ENCODE results near the gene TIAM2. TPM values are rescaled to one million over a fixed set of nuclear protein-coding genes. Genes with fewer than 3 reads are reported as not detected.

Gene TIAM2
- polyA plus RNA-seq, 4 donors, result 7.8 to 34.4 (median 17.3) TPM

- no peak for DNase-seq
- Histone ChIP-seq H3K27ac (ENCODE audit: low read depth in 1 of 3, low read length in 2 of 3) (no peak overlapping the region), H3K9me3 (ENCODE audit: control insufficient read depth in 2 of 2, insufficient read depth in 1 of 2, low read depth in 1 of 2, low read length in 1 of 2) (no peaks in the 10 kb centered on the region), H3K4me1 (ENCODE audit: control insufficient read depth in 3 of 3, insufficient read depth in 2 of 3, low read depth in 1 of 3, low read length in 2 of 3) (no peaks in the 10 kb centered on the region), H3K27me3 (ENCODE audit: control insufficient read depth in 3 of 3, insufficient read depth in 3 of 3, low read length in 3 of 3) (no peaks in the 10 kb centered on the region), H3K36me3 (ENCODE audit: control insufficient read depth in 3 of 3, insufficient read depth in 2 of 3, low read depth in 1 of 3, low read length in 3 of 3) (peaks cover 3 to 42% (median 16%) of the 10 kb centered on the region in 3 donors), H3K4me3 (ENCODE audit: low read depth in 1 of 3, low read length in 3 of 3) (no peak overlapping the region)
- WGBS, 3 donors, result 90 to 92% (median 91%) methylated on average over 5 of the region's 5 CpGs
- FAIRE-seq, result no peak
Observed at GRCh38 chr6:155259897-155260296, 264.8 kb downstream of the TIAM2 start.

- Histone ChIP-seq H3K27ac (ENCODE audit: low read depth in 1 of 3, low read length in 2 of 3) (no peak overlapping the region), H3K9me3 (ENCODE audit: control insufficient read depth in 2 of 2, insufficient read depth in 1 of 2, low read depth in 1 of 2, low read length in 1 of 2) (no peaks in the 10 kb centered on the region), H3K36me3 (ENCODE audit: control insufficient read depth in 3 of 3, insufficient read depth in 2 of 3, low read depth in 1 of 3, low read length in 3 of 3) (peaks cover 3 to 41% (median 14%) of the 10 kb centered on the region in 3 donors), H3K4me1 (ENCODE audit: control insufficient read depth in 3 of 3, insufficient read depth in 2 of 3, low read depth in 1 of 3, low read length in 2 of 3) (no peaks in the 10 kb centered on the region), H3K4me3 (ENCODE audit: low read depth in 1 of 3, low read length in 3 of 3) (no peak overlapping the region), H3K27me3 (ENCODE audit: control insufficient read depth in 3 of 3, insufficient read depth in 3 of 3, low read length in 3 of 3) (no peaks in the 10 kb centered on the region)
- DNase-seq (no peak), FAIRE-seq (no peak)
- 52 to 69% (median 64%) methylated on average over 3 of the region's 3 CpGs for WGBS, 3 donors
Observed at GRCh38 chr6:155260686-155261085, 265.6 kb downstream of the TIAM2 start.

GRCh38 chr6:155261111-155261900 lies 266.2 kb downstream of the TIAM2 start:
- no peaks in the 10 kb centered on the region for H3K27me3 ChIP-seq (ENCODE audit: control insufficient read depth in 3 of 3, insufficient read depth in 3 of 3, low read length in 3 of 3)
- H3K4me1 ChIP-seq (ENCODE audit: control insufficient read depth in 3 of 3, insufficient read depth in 2 of 3, low read depth in 1 of 3, low read length in 2 of 3), result no peaks in the 10 kb centered on the region
- DNase-seq (no peak), FAIRE-seq (no peak)
- peaks cover 3 to 41% (median 14%) of the 10 kb centered on the region in 3 donors for H3K36me3 ChIP-seq (ENCODE audit: control insufficient read depth in 3 of 3, insufficient read depth in 2 of 3, low read depth in 1 of 3, low read length in 3 of 3)
- no peaks in the 10 kb centered on the region for H3K9me3 ChIP-seq (ENCODE audit: control insufficient read depth in 2 of 2, insufficient read depth in 1 of 2, low read depth in 1 of 2, low read length in 1 of 2)
- no peak overlapping the region for H3K27ac ChIP-seq (ENCODE audit: low read depth in 1 of 3, low read length in 2 of 3)
- no peak overlapping the region for H3K4me3 ChIP-seq (ENCODE audit: low read depth in 1 of 3, low read length in 3 of 3)
- 88 to 94% (median 91%) methylated on average over 11 of the region's 11 CpGs for WGBS, 3 donors

- FAIRE-seq (no peak), DNase-seq (no peak)
- no peak overlapping the region for H3K27ac ChIP-seq (ENCODE audit: low read depth in 1 of 3, low read length in 2 of 3)
- no peaks in the 10 kb centered on the region for H3K4me1 ChIP-seq (ENCODE audit: control insufficient read depth in 3 of 3, insufficient read depth in 2 of 3, low read depth in 1 of 3, low read length in 2 of 3)
- H3K4me3 ChIP-seq (ENCODE audit: low read depth in 1 of 3, low read length in 3 of 3), result no peak overlapping the region
- no peaks in the 10 kb centered on the region for H3K27me3 ChIP-seq (ENCODE audit: control insufficient read depth in 3 of 3, insufficient read depth in 3 of 3, low read length in 3 of 3)
- no peaks in the 10 kb centered on the region for H3K9me3 ChIP-seq (ENCODE audit: control insufficient read depth in 2 of 2, insufficient read depth in 1 of 2, low read depth in 1 of 2, low read length in 1 of 2)
- peaks cover 0 to 37% (median 10%) of the 10 kb centered on the region in 3 donors for H3K36me3 ChIP-seq (ENCODE audit: control insufficient read depth in 3 of 3, insufficient read depth in 2 of 3, low read depth in 1 of 3, low read length in 3 of 3)
- 90 to 97% (median 97%) methylated on average over 4 of the region's 4 CpGs for whole genome bisulfite sequencing, 3 donors
Observed at GRCh38 chr6:155262655-155263054, 267.5 kb downstream of the TIAM2 start.

- FAIRE-seq, result no peak
- no peak for DNase-seq
- H3K36me3 ChIP-seq (ENCODE audit: control insufficient read depth in 3 of 3, insufficient read depth in 2 of 3, low read depth in 1 of 3, low read length in 3 of 3), result peaks cover 0 to 31% (median 5%) of the 10 kb centered on the region in 3 donors
- H3K27ac ChIP-seq (ENCODE audit: low read depth in 1 of 3, low read length in 2 of 3), result no peak within 1 kb of the TSS
- H3K9me3 ChIP-seq (ENCODE audit: control insufficient read depth in 2 of 2, insufficient read depth in 1 of 2, low read depth in 1 of 2, low read length in 1 of 2), result no peaks in the 10 kb centered on the region
- no peaks in the 10 kb centered on the region for H3K27me3 ChIP-seq (ENCODE audit: control insufficient read depth in 3 of 3, insufficient read depth in 3 of 3, low read length in 3 of 3)
- WGBS, 3 donors, result 86 to 90% (median 89%) methylated on average over 10 of the region's 10 CpGs
- H3K4me1 ChIP-seq (ENCODE audit: control insufficient read depth in 3 of 3, insufficient read depth in 2 of 3, low read depth in 1 of 3, low read length in 2 of 3), result no peaks in the 10 kb centered on the region
- no peak within 1 kb of the TSS for H3K4me3 ChIP-seq (ENCODE audit: low read depth in 1 of 3, low read length in 3 of 3)
Observed at GRCh38 chr6:155263373-155264063, 268.4 kb downstream of the TIAM2 start, which contains the start of gene CLDN20. Gene CLDN20, plus strand, starts transcription at chr6:155264013. Its CDS starts 11,707 bp downstream, at chr6:155275720.

- Histone ChIP-seq H3K9me3 (ENCODE audit: control insufficient read depth in 2 of 2, insufficient read depth in 1 of 2, low read depth in 1 of 2, low read length in 1 of 2) (no peaks in the 10 kb centered on the region), H3K4me1 (ENCODE audit: control insufficient read depth in 3 of 3, insufficient read depth in 2 of 3, low read depth in 1 of 3, low read length in 2 of 3) (no peaks in the 10 kb centered on the region), H3K27me3 (ENCODE audit: control insufficient read depth in 3 of 3, insufficient read depth in 3 of 3, low read length in 3 of 3) (no peaks in the 10 kb centered on the region), H3K4me3 (ENCODE audit: low read depth in 1 of 3, low read length in 3 of 3) (no peak overlapping the region), H3K36me3 (ENCODE audit: control insufficient read depth in 3 of 3, insufficient read depth in 2 of 3, low read depth in 1 of 3, low read length in 3 of 3) (peaks cover 0 to 21% (median 3%) of the 10 kb centered on the region in 3 donors), H3K27ac (ENCODE audit: low read depth in 1 of 3, low read length in 2 of 3) (no peak overlapping the region)
- FAIRE-seq, result no peak
- 74 to 91% (median 89%) methylated on average over 9 of the region's 9 CpGs for WGBS, 3 donors
- DNase-seq, result no peak
Observed at GRCh38 chr6:155264693-155265320, 269.7 kb downstream of the TIAM2 start.

- FAIRE-seq, result no peak
- no peaks in the 10 kb centered on the region for H3K9me3 ChIP-seq (ENCODE audit: control insufficient read depth in 2 of 2, insufficient read depth in 1 of 2, low read depth in 1 of 2, low read length in 1 of 2)
- DNase-seq, result no peak
- H3K27me3 ChIP-seq (ENCODE audit: control insufficient read depth in 3 of 3, insufficient read depth in 3 of 3, low read length in 3 of 3), result no peaks in the 10 kb centered on the region
- H3K27ac ChIP-seq (ENCODE audit: low read depth in 1 of 3, low read length in 2 of 3), result no peak overlapping the region
- peaks cover 0 to 19% (median 0%) of the 10 kb centered on the region in 3 donors for H3K36me3 ChIP-seq (ENCODE audit: control insufficient read depth in 3 of 3, insufficient read depth in 2 of 3, low read depth in 1 of 3, low read length in 3 of 3)
- WGBS, 3 donors, result 91 to 95% (median 93%) methylated on average over 4 of the region's 4 CpGs
- no peak overlapping the region for H3K4me3 ChIP-seq (ENCODE audit: low read depth in 1 of 3, low read length in 3 of 3)
- no peaks in the 10 kb centered on the region for H3K4me1 ChIP-seq (ENCODE audit: control insufficient read depth in 3 of 3, insufficient read depth in 2 of 3, low read depth in 1 of 3, low read length in 2 of 3)
Observed at GRCh38 chr6:155265843-155266535, 270.9 kb downstream of the TIAM2 start.

- WGBS, 3 donors, result 95 to 98% (median 95%) methylated on average over 2 of the region's 2 CpGs
- DNase-seq, result no peak
- H3K27ac ChIP-seq (ENCODE audit: low read depth in 1 of 3, low read length in 2 of 3), result no peak overlapping the region
- no peaks in the 10 kb centered on the region for H3K27me3 ChIP-seq (ENCODE audit: control insufficient read depth in 3 of 3, insufficient read depth in 3 of 3, low read length in 3 of 3)
- no peaks in the 10 kb centered on the region for H3K4me1 ChIP-seq (ENCODE audit: control insufficient read depth in 3 of 3, insufficient read depth in 2 of 3, low read depth in 1 of 3, low read length in 2 of 3)
- no peaks in the 10 kb centered on the region for H3K9me3 ChIP-seq (ENCODE audit: control insufficient read depth in 2 of 2, insufficient read depth in 1 of 2, low read depth in 1 of 2, low read length in 1 of 2)
- no peak overlapping the region for H3K4me3 ChIP-seq (ENCODE audit: low read depth in 1 of 3, low read length in 3 of 3)
- peaks cover 0 to 15% (median 0%) of the 10 kb centered on the region in 3 donors for H3K36me3 ChIP-seq (ENCODE audit: control insufficient read depth in 3 of 3, insufficient read depth in 2 of 3, low read depth in 1 of 3, low read length in 3 of 3)
- no peak for FAIRE-seq
Observed at GRCh38 chr6:155267411-155267810, 272.3 kb downstream of the TIAM2 start.
